Measurements from ENCODE around the gene HSPA4.
"Not testable (repeated sequence)": the region's sequence is repeated elsewhere in the genome, so short reads cannot be mapped to it uniquely, and the experiment has no call there.

The HSPA4 gene

GRCh38 chr5:133051542-133052316 is at the start of gene HSPA4:
Gene HSPA4, plus strand, starts transcription at chr5:133052013. Its CDS starts 238 bp downstream, at chr5:133052251.
- peak; percentile 98 for DNase-seq

GRCh38 chr5:133006653-133007052 is 45.2 kb upstream of the HSPA4 start:
- no peak for DNase-seq

- DNase-seq, result not testable (repeated sequence)
Observed at GRCh38 chr5:133008455-133008854, 43.4 kb upstream of the HSPA4 start.

- no peak for DNase-seq
Observed at GRCh38 chr5:133015466-133015865, 36.3 kb upstream of the HSPA4 start.

GRCh38 chr5:133017964-133018363 is 33.8 kb upstream of the HSPA4 start:
- DNase-seq, result no peak

- not testable (repeated sequence) for DNase-seq
Observed at GRCh38 chr5:133019471-133019870, 32.3 kb upstream of the HSPA4 start.

- DNase-seq, result peak; percentile 90 to 92
Observed at GRCh38 chr5:133025804-133026663, 25.8 kb upstream of the HSPA4 start, which contains the start of gene ZCCHC10. Gene ZCCHC10, minus strand, starts transcription at chr5:133026549. Its CDS starts 12 bp downstream, at chr5:133026537.

- no peak for DNase-seq
Observed at GRCh38 chr5:133026664-133027153, 25.1 kb upstream of the HSPA4 start.

- DNase-seq, result no peak
Observed at GRCh38 chr5:133029416-133029815, 22.4 kb upstream of the HSPA4 start.

- no peak for DNase-seq
Observed at GRCh38 chr5:133030343-133031005, 21.3 kb upstream of the HSPA4 start.

- DNase-seq, result no peak
Observed at GRCh38 chr5:133032852-133033742, 18.7 kb upstream of the HSPA4 start.

- no peak for DNase-seq
Observed at GRCh38 chr5:133034064-133034463, 17.7 kb upstream of the HSPA4 start.

- DNase-seq, result no peak
Observed at GRCh38 chr5:133035224-133035623, 16.6 kb upstream of the HSPA4 start.

GRCh38 chr5:133036677-133037076 is 15.1 kb upstream of the HSPA4 start:
- DNase-seq, result not testable (repeated sequence)

- DNase-seq, result no peak
Observed at GRCh38 chr5:133041157-133041784, 10.5 kb upstream of the HSPA4 start.

- no peak for DNase-seq
Observed at GRCh38 chr5:133041910-133042309, 9.9 kb upstream of the HSPA4 start.

- not testable (repeated sequence) for DNase-seq
Observed at GRCh38 chr5:133046560-133046959, 5.3 kb upstream of the HSPA4 start.

- DNase-seq, result no peak
Observed at GRCh38 chr5:133047404-133047803, 4.4 kb upstream of the HSPA4 start.

- no peak for DNase-seq
Observed at GRCh38 chr5:133048993-133049725, 2.7 kb upstream of the HSPA4 start.

GRCh38 chr5:133049726-133050048 is 2.1 kb upstream of the HSPA4 start:
- DNase-seq, result no peak

GRCh38 chr5:133050521-133050920 is 1.3 kb upstream of the HSPA4 start:
- no peak for DNase-seq
